ENCODE measurements around the gene PGLYRP2. TPM values are rescaled to one million over a fixed set of nuclear protein-coding genes. Genes with fewer than 3 reads are reported as not detected.

PGLYRP2 gene
- polyA plus RNA-seq, 1 of the 3 experiments (the other 2 are of a cell fraction): not detected

- Histone ChIP-seq H3K4me3 (ENCODE audit: low read depth in 2 of 2, low read length in 1 of 2) (no peak overlapping the region), H3K9me3 (no peaks in the 10 kb centered on the region), H2AFZ (ENCODE audit: low read depth) (no peak overlapping the region), H3K9ac (no peak overlapping the region), H3K27me3 (ENCODE audit: insufficient read depth) (no peaks in the 10 kb centered on the region), H3K79me2 (ENCODE audit: insufficient read depth) (peaks cover 18% of the 10 kb centered on the region; the same call in 1 of the 2 replicates), H3K36me3 (replicated peaks in 1 of 2; ENCODE audit: control insufficient read depth in 1 of 2, insufficient read depth in 2 of 2, low read length in 1 of 2) (peaks cover 36 to 70% of the 10 kb centered on the region in 2 experiments), H3K4me1 (ENCODE audit: control insufficient read depth in 1 of 2, insufficient read depth in 2 of 2, low read depth in 1 of 2, low read length in 1 of 2) (peaks cover 0 to 33% of the 10 kb centered on the region in 2 experiments; a peak in 2 of 4 replicates), H4K20me1 (ENCODE audit: insufficient read depth) (peaks cover 4% of the 10 kb centered on the region; the same call in 1 of the 2 replicates), H3K4me2 (no peak overlapping the region), H3F3A (replicated peaks; ENCODE audit: insufficient read depth) (peaks cover 6% of the 10 kb centered on the region), H3K27ac (ENCODE audit: low read depth in 2 of 2, low read length in 1 of 2) (no peak overlapping the region; a peak in 1 of 4 replicates), H3K9me2 (no peaks in the 10 kb centered on the region)
- TF ChIP-seq EP300 (IDR thresholded peaks at IDR 0.05; ENCODE audit: borderline replicate concordance in 1 of 2, low read depth in 1 of 2, low read length in 1 of 2): no peak
- no peak for TF ChIP-seq NRF1 (IDR thresholded peaks at IDR 0.05; ENCODE audit: low read depth, low read length)
- no peak for TF ChIP-seq FOSL2 (IDR thresholded peaks at IDR 0.05; ENCODE audit: borderline replicate concordance, low read depth)
- no peak for TF ChIP-seq MXI1 (IDR thresholded peaks at IDR 0.05; ENCODE audit: low read depth, low read length)
- TF ChIP-seq GABPA (IDR thresholded peaks at IDR 0.05; ENCODE audit: low read depth): no peak
- no peak for TF ChIP-seq TEAD4 (IDR thresholded peaks at IDR 0.05; ENCODE audit: borderline replicate concordance, insufficient read depth)
- no peak for TF ChIP-seq PBX3 (IDR thresholded peaks at IDR 0.05)
- no peak for TF ChIP-seq YY1 (IDR thresholded peaks at IDR 0.05; ENCODE audit: low read depth)
- TF ChIP-seq SIN3A (IDR thresholded peaks at IDR 0.05; ENCODE audit: borderline replicate concordance, low read depth, low read length): no peak
- no peak for TF ChIP-seq CTCF (IDR thresholded peaks at IDR 0.05)
- no peak for TF ChIP-seq MEF2A (IDR thresholded peaks at IDR 0.05; ENCODE audit: borderline replicate concordance, low read depth)
- TF ChIP-seq CHD2 (IDR thresholded peaks at IDR 0.05; ENCODE audit: low read length, partially characterized antibody): no peak
- no peak for TF ChIP-seq ELF1 (IDR thresholded peaks at IDR 0.05)
- no peak for TF ChIP-seq NFIC (IDR thresholded peaks at IDR 0.05; ENCODE audit: borderline replicate concordance)
- TF ChIP-seq FOXJ3 (CRISPR knock-in tag; IDR thresholded peaks at IDR 0.05): no peak
- no peak for TF ChIP-seq TCF12 (IDR thresholded peaks at IDR 0.05)
- no peak for DNase-seq
- CTCF ChIA-PET: no interaction called here
- POLR2A ChIA-PET: no interaction called here
- 100% methylated on average over 3 of the region's 38 CpGs for WGBS (ENCODE audit: low lambda C conversion rate)
Observed at GRCh38 chr19:15424692-15425272, 54.5 kb downstream of the PGLYRP2 start.

GRCh38 chr19:15424121-15424520, 55.2 kb downstream of the PGLYRP2 start:
- H4K20me1 ChIP-seq (ENCODE audit: insufficient read depth): peaks cover 4% of the 10 kb centered on the region; the same call in 1 of the 2 replicates
- ChIA-PET CTCF (interaction anchor here (0.7 to 1.1 kb wide), 2 partner anchors 24 to 246 kb away, joined by 3 read pairs; no protein-coding TSS in a partner anchor), POLR2A (no interaction called here)
- peaks cover 11% of the 10 kb centered on the region; the same call in 1 of the 2 replicates for H3K79me2 ChIP-seq (ENCODE audit: insufficient read depth)
- peaks cover 10% of the 10 kb centered on the region for H3F3A ChIP-seq (replicated peaks; ENCODE audit: insufficient read depth)
- no peak overlapping the region for H3K4me3 ChIP-seq (ENCODE audit: low read depth in 2 of 2, low read length in 1 of 2)
- H3K27me3 ChIP-seq (ENCODE audit: insufficient read depth): no peaks in the 10 kb centered on the region
- H3K27ac ChIP-seq (ENCODE audit: low read depth in 2 of 2, low read length in 1 of 2): no peak overlapping the region; a peak in 1 of 4 replicates
- no peaks in the 10 kb centered on the region for H3K9me2 ChIP-seq
- H2AFZ ChIP-seq (ENCODE audit: low read depth): no peak overlapping the region
- H3K9ac ChIP-seq: no peak overlapping the region
- no peaks in the 10 kb centered on the region for H3K9me3 ChIP-seq
- H3K36me3 ChIP-seq (replicated peaks in 1 of 2; ENCODE audit: control insufficient read depth in 1 of 2, insufficient read depth in 2 of 2, low read length in 1 of 2): peaks cover 36 to 63% of the 10 kb centered on the region in 2 experiments
- no peak overlapping the region for H3K4me2 ChIP-seq
- 98% methylated on average over 11 of the region's 13 CpGs for WGBS (ENCODE audit: low lambda C conversion rate)
- H3K4me1 ChIP-seq (ENCODE audit: control insufficient read depth in 1 of 2, insufficient read depth in 2 of 2, low read depth in 1 of 2, low read length in 1 of 2): peaks cover 5 to 37% of the 10 kb centered on the region in 2 experiments; a peak in 2 of 4 replicates
- no peak for DNase-seq
- TF ChIP-seq RAD21 (IDR thresholded peaks at IDR 0.05; ENCODE audit: low read length) (no peak), FOSL2 (IDR thresholded peaks at IDR 0.05; ENCODE audit: borderline replicate concordance, low read depth) (no peak), NFIC (IDR thresholded peaks at IDR 0.05; ENCODE audit: borderline replicate concordance) (no peak), SIN3A (IDR thresholded peaks at IDR 0.05; ENCODE audit: borderline replicate concordance, low read depth, low read length) (no peak), USF2 (IDR thresholded peaks at IDR 0.05; ENCODE audit: borderline replicate concordance, low read depth, low read length) (no peak), MAX (IDR thresholded peaks at IDR 0.05; ENCODE audit: low read depth) (no peak), NRF1 (IDR thresholded peaks at IDR 0.05; ENCODE audit: low read depth, low read length) (no peak), RCOR1 (IDR thresholded peaks at IDR 0.05; ENCODE audit: low read length) (no peak), FOXM1 (IDR thresholded peaks at IDR 0.05; ENCODE audit: low read depth) (no peak), CHD2 (IDR thresholded peaks at IDR 0.05; ENCODE audit: low read length, partially characterized antibody) (no peak), ZBTB33 (IDR thresholded peaks at IDR 0.05; ENCODE audit: borderline replicate concordance, low read depth) (no peak), GABPA (IDR thresholded peaks at IDR 0.05; ENCODE audit: low read depth) (no peak)

Measured in SK-N-SH (cell line).